Cortex of kidney (tissue), 1 donor: ENCODE data around the gene SF3B1.

Source experiments
- DNase-seq: peaks from one replicate; lab custom pipeline; 2025; lab: John Stamatoyannopoulos, UW

The SF3B1 gene

GRCh38 chr2:197340591-197340990, 94.2 kb downstream of the SF3B1 start:
- no peak for DNase-seq
